NT2/D1 (cell line): ENCODE measurements around the gene CCDC112.

Experiments used
- SUZ12 ChIP-seq: IDR thresholded peaks from 2 replicates; pipeline ENCODE4 v1.6.1; 2011; ENCODE audit not compliant: insufficient read length, insufficient read depth; ENCODE audit errors: extremely low read depth
- YY1 ChIP-seq: IDR thresholded peaks from 2 replicates; pipeline ENCODE4 v1.6.1; 2011; ENCODE audit not compliant: insufficient read length, insufficient read depth
- ZNF274 ChIP-seq: IDR thresholded peaks from 2 replicates; pipeline ENCODE4 v1.6.1; 2011; ENCODE audit warnings: mild to moderate bottlenecking, low read depth, low read length

- TF ChIP-seq YY1 = no peak
- TF ChIP-seq ZNF274 = no peak
- TF ChIP-seq SUZ12 = no peak
These were observed 34.4 kb upstream of the CCDC112 start for GRCh38 chr5:115330830-115331229.
